HuH-7 (cell line): ENCODE measurements around the gene AKT2.
"Not testable (repeated sequence)": the region's sequence is repeated elsewhere in the genome, so short reads cannot be mapped to it uniquely, and the experiment has no call there.

Source experiments
- DNase-seq: peaks from one replicate; pipeline ENCODE4 v3.0.0; 2011; ENCODE audit warnings: low spot score

The AKT2 gene

GRCh38 chr19:40234429-40235237 lies 50.5 kb downstream of the AKT2 start:
- no peak for DNase-seq

- DNase-seq = no peak
These were observed 51.2 kb downstream of the AKT2 start for GRCh38 chr19:40233811-40234389.

GRCh38 chr19:40232949-40233810 lies 52.0 kb downstream of the AKT2 start:
- DNase-seq = no peak

- no peak for DNase-seq
These were observed 52.7 kb downstream of the AKT2 start for GRCh38 chr19:40232479-40232878.

GRCh38 chr19:40231544-40232424 lies 53.4 kb downstream of the AKT2 start:
- peak; percentile 85 for DNase-seq

GRCh38 chr19:40231057-40231456 lies 54.1 kb downstream of the AKT2 start:
- no peak for DNase-seq

GRCh38 chr19:40229926-40230417 lies 55.2 kb downstream of the AKT2 start:
- DNase-seq = no peak

- no peak for DNase-seq
These were observed 55.7 kb downstream of the AKT2 start for GRCh38 chr19:40229484-40229883.

GRCh38 chr19:40228863-40229262 lies 56.3 kb downstream of the AKT2 start:
- no peak for DNase-seq

GRCh38 chr19:40228346-40228745 lies 56.8 kb downstream of the AKT2 start:
- DNase-seq = no peak

- DNase-seq = peak; percentile 80
These were observed 59.5 kb downstream of the AKT2 start for GRCh38 chr19:40225440-40226305.

- no peak for DNase-seq
These were observed 60.6 kb downstream of the AKT2 start for GRCh38 chr19:40224342-40225150.

GRCh38 chr19:40223135-40223822 lies 61.9 kb downstream of the AKT2 start:
- DNase-seq = no peak

- peak; percentile 100 for DNase-seq
These were observed 63.1 kb downstream of the AKT2 start for GRCh38 chr19:40221858-40222619.

GRCh38 chr19:40220674-40221073 lies 64.5 kb downstream of the AKT2 start:
- no peak for DNase-seq

- no peak for DNase-seq
These were observed 65.3 kb downstream of the AKT2 start for GRCh38 chr19:40219721-40220276.

- not testable (repeated sequence) for DNase-seq
These were observed 66.1 kb downstream of the AKT2 start for GRCh38 chr19:40219029-40219428.
